H9 (cell line): Measurements from ENCODE around the gene PID1. TPM values are rescaled to one million over a fixed set of nuclear protein-coding genes. Genes with fewer than 3 reads are reported as not detected.

Experiments
- DNase-seq: peaks from one replicate; pipeline ENCODE4 v3.0.0-alpha.2; 2017
- H2AFZ ChIP-seq: one replicate; pipeline ENCODE4 v1.6.1; 2013; ENCODE audit warnings: mild to moderate bottlenecking, low read length, control low read depth, moderate library complexity
- H2AK5ac ChIP-seq: 2 replicates; pipeline ENCODE4 v1.6.1; 2013; ENCODE audit warnings: low read length, control low read depth, mixed read lengths; ENCODE audit not compliant: insufficient read length
- H2BK120ac ChIP-seq: one replicate; pipeline ENCODE4 v1.6.1; 2013; ENCODE audit warnings: low read depth, mild to moderate bottlenecking, low read length, control low read depth, inconsistent platforms; ENCODE audit not compliant: poor library complexity, severe bottlenecking
- H2BK12ac ChIP-seq: 2 replicates; pipeline ENCODE4 v1.6.1; 2013; ENCODE audit warnings: low read length, control low read depth, mixed read lengths, low read depth; ENCODE audit not compliant: insufficient read length
- H2BK15ac ChIP-seq: 2 replicates; pipeline ENCODE4 v1.6.1; 2013; ENCODE audit warnings: low read depth, low read length, control low read depth
- H2BK20ac ChIP-seq: one replicate; pipeline ENCODE4 v1.6.1; 2013; ENCODE audit warnings: low read depth, mild to moderate bottlenecking, low read length, control low read depth, inconsistent platforms; ENCODE audit not compliant: poor library complexity, severe bottlenecking
- H2BK5ac ChIP-seq: 2 replicates; pipeline ENCODE4 v1.6.1; 2013; ENCODE audit warnings: low read length, control low read depth, mixed read lengths; ENCODE audit not compliant: insufficient read length
- H3K14ac ChIP-seq: 2 replicates; pipeline ENCODE4 v1.6.1; 2013; ENCODE audit warnings: low read length, control low read depth; ENCODE audit not compliant: insufficient read depth
- H3K18ac ChIP-seq: 2 replicates; pipeline ENCODE4 v1.6.1; 2013; ENCODE audit warnings: low read depth, mild to moderate bottlenecking, mixed read lengths, low read length, control low read depth; ENCODE audit not compliant: insufficient read length
- H3K23ac ChIP-seq: 2 replicates; pipeline ENCODE4 v1.6.1; 2013; ENCODE audit warnings: low read length, control low read depth, mixed read lengths, low read depth; ENCODE audit not compliant: insufficient read length
- H3K23me2 ChIP-seq: 2 replicates; pipeline ENCODE4 v1.6.1; 2013; ENCODE audit warnings: low read depth, mild to moderate bottlenecking, mixed read lengths, low read length, control low read depth; ENCODE audit not compliant: insufficient read length, poor library complexity, severe bottlenecking
- H3K27ac ChIP-seq: 2 replicates; pipeline ENCODE4 v1.5.1; 2013; ENCODE audit warnings: low read length, control low read depth, mixed read lengths, low read depth; ENCODE audit not compliant: insufficient read length
- H3K27me3 ChIP-seq: 2 replicates; pipeline ENCODE4 v1.6.1; 2013; ENCODE audit warnings: low read length, control low read depth, inconsistent platforms; ENCODE audit not compliant: insufficient read depth
- H3K4ac ChIP-seq: 2 replicates; pipeline ENCODE4 v1.6.1; 2013; ENCODE audit warnings: low read depth, mild to moderate bottlenecking, control low read depth, inconsistent platforms, low read length, moderate library complexity
- H3K4me1 ChIP-seq: 2 replicates; pipeline ENCODE4 v1.6.1; 2013; ENCODE audit warnings: low read length, control low read depth, inconsistent platforms; ENCODE audit not compliant: insufficient read depth
- H3K4me2 ChIP-seq: 2 replicates; pipeline ENCODE4 v1.6.1; 2013; ENCODE audit warnings: low read length, control low read depth, mixed read lengths; ENCODE audit not compliant: insufficient read length, insufficient read depth
- H3K56ac ChIP-seq: 2 replicates; pipeline ENCODE4 v1.6.1; 2013; ENCODE audit warnings: low read depth, mild to moderate bottlenecking, mixed read lengths, low read length, control low read depth; ENCODE audit not compliant: insufficient read length
- H3K79me1 ChIP-seq: 2 replicates; pipeline ENCODE4 v1.6.1; 2013; ENCODE audit warnings: low read depth, mild to moderate bottlenecking, moderate library complexity, low read length, control low read depth, inconsistent platforms; ENCODE audit not compliant: insufficient read depth, poor library complexity, severe bottlenecking
- H3K79me2 ChIP-seq: 2 replicates; pipeline ENCODE4 v1.6.1; 2013; ENCODE audit warnings: low read length, control low read depth, inconsistent platforms; ENCODE audit not compliant: insufficient read depth
- H3K9ac ChIP-seq: 2 replicates; pipeline ENCODE4 v1.6.1; 2013; ENCODE audit warnings: low read length, control low read depth, mixed read lengths; ENCODE audit not compliant: insufficient read length; ENCODE audit errors: extremely low read depth
- H3K9me3 ChIP-seq: one replicate; pipeline ENCODE4 v1.6.1; 2013; ENCODE audit warnings: low read depth, low read length, inconsistent platforms; ENCODE audit not compliant: control insufficient read depth
- H3T11ph ChIP-seq: one replicate; pipeline ENCODE4 v1.6.1; 2013; ENCODE audit warnings: mild to moderate bottlenecking, low read length, control low read depth, inconsistent platforms
- H4K20me1 ChIP-seq: one replicate; pipeline ENCODE4 v1.6.1; 2013; ENCODE audit not compliant: control insufficient read depth, insufficient read length, insufficient read depth
- H4K5ac ChIP-seq: 2 replicates; pipeline ENCODE4 v1.6.1; 2013; ENCODE audit warnings: low read depth, mild to moderate bottlenecking, mixed read lengths, low read length, control low read depth; ENCODE audit not compliant: insufficient read length
- H4K8ac ChIP-seq: replicated peaks from 2 replicates; pipeline ENCODE4 v1.6.1; 2013; ENCODE audit warnings: low read length, control low read depth, mixed read lengths, low read depth; ENCODE audit not compliant: insufficient read length
- H4K91ac ChIP-seq: 2 replicates; pipeline ENCODE4 v1.6.1; 2013; ENCODE audit warnings: low read depth, mild to moderate bottlenecking, moderate library complexity, mixed read lengths, low read length, control low read depth; ENCODE audit not compliant: insufficient read length
- H3K27ac Mint-ChIP-seq, 3 experiments: 2 replicates in 2 of 3; 3 replicates in 1 of 3; pipeline ENCODE4 v1.8.0; 2020 to 2021; ENCODE audit warnings: mixed read lengths in 3 of 3, mild to moderate bottlenecking in 1 of 3, moderate library complexity in 1 of 3
- H3K27me3 Mint-ChIP-seq: 2 replicates; pipeline ENCODE4 v1.8.0; 2021; ENCODE audit warnings: low read depth, mild to moderate bottlenecking, moderate library complexity, mixed read lengths
- H3K36me3 Mint-ChIP-seq, 3 experiments: 2 replicates in 2 of 3; 3 replicates in 1 of 3; pipeline ENCODE4 v1.8.0; 2020 to 2021; ENCODE audit warnings: low read depth in 3 of 3, mixed read lengths in 3 of 3; ENCODE audit not compliant: insufficient read depth in 1 of 3
- H3K4me1 Mint-ChIP-seq, 2 experiments: 2 replicates each; pipeline ENCODE4 v1.8.0; 2020; ENCODE audit warnings: mixed read lengths in 2 of 2
- H3K4me3 Mint-ChIP-seq, 2 experiments: 2 replicates in 1 of 2; 3 replicates in 1 of 2; pipeline ENCODE4 v1.8.0; 2020 to 2021; ENCODE audit warnings: mild to moderate bottlenecking in 2 of 2, mixed read lengths in 2 of 2, moderate library complexity in 1 of 2
- H3K9me3 Mint-ChIP-seq, 2 experiments: 2 replicates in 1 of 2; 3 replicates in 1 of 2; pipeline ENCODE4 v1.8.0; 2020; ENCODE audit warnings: mild to moderate bottlenecking in 2 of 2, mixed read lengths in 2 of 2, moderate library complexity in 1 of 2
- CTCF ChIP-seq: fragments of 200-600 bp; sonication (generic); conservative IDR thresholded peaks from 3 replicates; pipeline ENCODE4 v1.8.0; 2021; ENCODE audit warnings: antibody characterized with exemption, mild to moderate bottlenecking
- WGBS: extraction: QIAGEN DNeasy Blood & Tissue Kit; methylation state at CpG from one replicate; pipeline ENCODE4 v1.1.7; 2013; ENCODE audit warnings: missing lambda C conversion rate, low lambda C conversion rate, mixed read lengths; ENCODE audit not compliant: insufficient read length; ENCODE audit errors: extremely low coverage; 5-methylcytosine and 5-hydroxymethylcytosine counted together
- total RNA-seq: library from RNA; stranded (reverse); gene quantifications from 2 replicates; pipeline ENCODE4 v1.2.1, GENCODE V29; 2021

Gene PID1
- total RNA-seq, 1 experiment from 2014 or later = 1.4 TPM

DNA sequence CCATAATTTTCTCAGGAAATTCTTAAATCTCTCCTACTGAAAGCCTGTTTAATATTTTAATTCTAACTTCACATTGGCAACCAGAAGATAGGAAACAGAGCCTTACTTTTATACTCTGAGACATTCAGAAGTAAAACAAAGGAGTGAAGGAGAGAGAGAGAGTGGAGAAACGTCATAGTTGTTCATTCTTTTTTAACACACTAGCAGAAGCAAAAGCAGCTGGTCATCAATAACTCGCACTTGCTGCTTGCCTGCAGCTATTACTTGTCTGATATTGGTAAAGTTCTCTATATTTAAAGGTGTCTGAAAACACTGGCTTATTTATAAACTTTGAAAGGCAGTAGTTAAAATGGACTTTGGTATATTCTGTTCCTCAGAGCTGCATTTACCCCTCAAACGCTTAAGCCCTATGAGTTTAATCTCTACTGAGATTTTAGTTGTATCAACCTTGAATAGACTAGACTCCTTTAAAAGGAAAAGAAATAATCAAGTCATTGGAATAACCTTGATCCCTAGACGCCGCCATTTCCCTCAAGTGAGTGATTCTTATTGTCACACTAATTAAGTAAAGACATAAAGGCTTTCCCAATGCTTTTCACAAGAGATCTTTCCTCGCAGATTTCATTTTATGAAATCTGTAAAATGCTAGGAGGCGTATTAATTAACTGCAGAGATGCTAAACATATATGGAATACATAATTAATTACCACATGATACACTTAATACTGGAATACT, 182.0 kb downstream of the PID1 start:
- H4K5ac ChIP-seq = no peak overlapping the region
- no peak overlapping the region for H3K18ac ChIP-seq
- H2AFZ ChIP-seq = no peak overlapping the region
- no peaks in the 10 kb centered on the region for H3K27me3 ChIP-seq
- no peaks in the 10 kb centered on the region for H3K79me2 ChIP-seq
- no peaks in the 10 kb centered on the region for H3K23me2 ChIP-seq
- Mint-ChIP-seq H3K36me3 (peaks cover 0 to 7% (median 3%) of the 10 kb centered on the region in 3 experiments; a peak in 1 of 7 replicates), H3K27me3 (no peaks in the 10 kb centered on the region), H3K4me3 (no peak overlapping the region), H3K9me3 (peaks cover 2% of the 10 kb centered on the region in 2 experiments; a peak in 1 of 5 replicates), H3K4me1 (peaks cover 0 to 7% of the 10 kb centered on the region in 2 experiments; a peak in 3 of 4 replicates), H3K27ac (no peak overlapping the region)
- H2BK120ac ChIP-seq = no peak overlapping the region
- H3K14ac ChIP-seq = no peak overlapping the region
- no peaks in the 10 kb centered on the region for H3K79me1 ChIP-seq
- no peak overlapping the region for H3K23ac ChIP-seq
- no peak overlapping the region for H3K9ac ChIP-seq
- WGBS = no CpG with 5 or more reads among the region's 7 CpGs
- no peak overlapping the region for H2BK20ac ChIP-seq
- no peak overlapping the region for H4K8ac ChIP-seq
- no peak overlapping the region for H3K27ac ChIP-seq
- no peak overlapping the region for H3K4me2 ChIP-seq
- no peaks in the 10 kb centered on the region for H4K20me1 ChIP-seq
- H3K56ac ChIP-seq = no peak overlapping the region
- H2AK5ac ChIP-seq = no peak overlapping the region
- no peaks in the 10 kb centered on the region for H3K9me3 ChIP-seq
- H4K91ac ChIP-seq = no peak overlapping the region
- no peak overlapping the region for H2BK15ac ChIP-seq
- H3T11ph ChIP-seq = no peak overlapping the region
- H2BK12ac ChIP-seq = no peak overlapping the region
- no peak for TF ChIP-seq CTCF
- H2BK5ac ChIP-seq = no peak overlapping the region
- no peaks in the 10 kb centered on the region for H3K4me1 ChIP-seq
- no peak for DNase-seq
- H3K4ac ChIP-seq = no peak overlapping the region
